ENCODE results near the gene NBPF8.
"Not testable (repeated sequence)": the region's sequence is repeated elsewhere in the genome, so short reads cannot be mapped to it uniquely, and the experiment has no call there.

NBPF8 gene

GRCh38 chr1:120414911-120415480 is at the start of gene NBPF8:
NBPF8 (plus strand) TSS chr1:120415035; CDS start chr1:120436523, 21,488 bp downstream.
- peak; percentile 98 for ATAC-seq

GRCh38 chr1:120367709-120368108 is 47.1 kb upstream of the NBPF8 start:
- not testable (repeated sequence) for ATAC-seq

DNA sequence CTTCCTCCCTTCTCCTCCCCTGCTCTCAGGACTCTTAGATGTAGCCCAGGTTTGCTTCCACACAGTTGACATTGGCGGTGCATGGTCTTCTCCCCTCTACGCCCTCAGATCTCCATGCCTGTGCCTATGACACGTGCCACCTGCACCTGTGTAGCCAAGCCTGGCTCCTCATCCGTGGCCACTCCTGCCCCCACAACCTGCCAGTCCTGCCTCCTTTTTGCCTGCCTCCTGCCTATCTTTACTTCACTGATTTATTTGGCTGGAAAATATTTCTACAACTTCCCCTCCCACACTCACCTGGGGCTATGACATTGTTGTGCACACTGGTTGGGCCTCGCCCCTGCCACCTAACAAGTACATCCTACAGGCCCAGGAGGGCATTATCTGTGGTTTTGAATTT is 28.2 kb upstream of the NBPF8 start:
- ATAC-seq: not testable (repeated sequence)

- ATAC-seq: not testable (repeated sequence)
Observed at GRCh38 chr1:120388597-120389126, 26.2 kb upstream of the NBPF8 start.

GRCh38 chr1:120391365-120391764 is 23.5 kb upstream of the NBPF8 start:
- ATAC-seq: not testable (repeated sequence)

DNA sequence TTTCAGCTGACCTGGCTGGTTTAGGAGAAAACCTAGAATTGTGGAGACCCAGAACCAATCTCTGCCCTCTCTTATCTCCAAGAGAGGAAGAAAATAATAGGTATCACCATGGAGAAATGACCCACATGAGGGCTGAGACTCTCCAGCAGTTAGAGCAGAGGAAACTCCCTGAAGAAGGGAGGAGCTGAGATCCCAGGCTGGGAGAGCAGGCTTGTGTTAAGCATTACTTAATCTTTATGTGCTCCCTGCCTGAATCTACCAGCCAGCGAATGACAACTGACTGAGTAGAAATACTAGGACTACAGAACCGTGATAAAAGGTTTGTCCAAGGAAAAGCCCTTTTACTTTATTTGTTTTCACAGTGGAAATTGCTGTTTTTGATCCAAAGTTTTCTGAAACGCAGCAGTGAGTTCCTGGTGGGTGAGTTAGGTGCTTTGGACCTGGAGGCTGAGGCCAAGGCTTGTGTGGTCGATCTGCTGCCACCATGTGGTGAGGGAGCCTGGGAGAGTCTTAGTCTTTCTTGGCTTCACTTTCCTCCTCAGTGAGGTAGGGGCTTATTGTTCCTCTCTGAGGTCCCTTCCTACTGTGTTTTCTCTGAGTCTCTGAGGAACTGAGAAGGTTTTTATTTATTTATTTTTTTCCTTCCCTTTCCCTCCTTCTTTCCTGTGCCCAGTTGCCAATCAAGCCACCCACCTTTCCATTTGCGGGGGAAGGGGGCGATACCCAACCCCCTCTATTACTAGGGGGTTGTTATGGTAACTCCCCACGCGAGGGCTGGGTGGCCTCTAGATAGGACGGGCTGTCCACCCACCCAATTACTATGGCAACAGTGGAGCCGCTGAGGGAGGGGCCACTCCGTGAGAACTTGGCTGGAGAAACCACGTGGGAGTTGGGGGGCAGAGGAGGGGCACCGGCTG is 21.3 kb upstream of the NBPF8 start:
- ATAC-seq: peak; percentile 66

DNA sequence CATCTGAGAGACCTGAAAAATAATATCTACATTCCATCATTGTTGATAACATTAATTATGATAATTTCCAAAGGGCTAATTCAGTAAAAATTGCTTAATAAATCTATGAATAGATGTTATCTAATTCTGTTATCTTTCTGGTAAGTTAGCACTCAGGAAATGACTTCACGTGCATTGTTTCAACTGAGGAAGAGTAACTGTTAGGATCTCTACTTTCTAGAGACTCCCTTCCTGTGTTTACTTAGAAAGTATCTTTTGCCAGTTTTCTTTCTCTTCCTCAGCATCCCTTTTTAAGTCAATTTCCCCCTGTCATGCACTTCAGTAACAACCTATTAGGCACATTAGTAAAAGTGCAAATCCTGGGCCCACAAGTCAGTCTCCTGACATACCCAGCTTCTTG is 9.5 kb upstream of the NBPF8 start:
- ATAC-seq: not testable (repeated sequence)

GRCh38 chr1:120414451-120414850 is 384 bp upstream of the NBPF8 start:
- peak; percentile 7 for ATAC-seq

- ATAC-seq: peak; percentile 92
Observed at GRCh38 chr1:120415492-120415961, 692 bp downstream of the NBPF8 start.

- not testable (repeated sequence) for ATAC-seq
Observed at GRCh38 chr1:120425063-120425462, 10.2 kb downstream of the NBPF8 start.

- ATAC-seq: not testable (repeated sequence)
Observed at GRCh38 chr1:120431626-120432025, 16.8 kb downstream of the NBPF8 start.

DNA sequence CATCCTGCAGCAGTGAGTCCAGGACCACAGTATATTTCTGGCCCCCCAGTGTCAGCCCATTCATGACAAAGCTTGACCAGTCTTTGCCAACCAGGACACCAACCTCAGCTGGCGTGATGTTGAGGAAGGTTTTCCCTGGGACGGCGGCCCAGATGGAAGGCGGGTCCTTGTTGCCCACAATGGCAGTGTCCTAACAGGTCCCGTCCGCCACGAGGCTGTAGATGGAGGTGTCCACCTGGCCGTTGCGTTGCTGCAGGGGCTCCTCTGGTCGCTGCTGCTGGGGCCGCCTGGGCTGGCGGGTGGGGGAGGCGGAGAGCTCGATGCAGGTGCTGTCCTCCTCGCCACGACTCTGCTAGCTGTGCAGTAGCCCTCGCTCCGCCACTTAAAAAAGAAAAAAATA is 19.0 kb downstream of the NBPF8 start:
- not testable (repeated sequence) for ATAC-seq

- not testable (repeated sequence) for ATAC-seq
Observed at GRCh38 chr1:120449124-120449523, 34.3 kb downstream of the NBPF8 start.

All from SK-N-SH treated with all-trans-retinoic acid at 6 μM for 48 hours (cell line).